K562 (cell line): ENCODE results near the gene ARID4B. TPM values are rescaled to one million over a fixed set of nuclear protein-coding genes. Genes with fewer than 3 reads are reported as not detected.

Source experiments
- MED1 ChIP-seq: sonication (generic); formaldehyde crosslinking; IDR thresholded peaks from 2 replicates; pipeline ENCODE4 v1.8.1; 2023; ENCODE audit warnings: missing genetic modification reagents, borderline replicate concordance
- PHB2 ChIP-seq: fragments of 450-650 bp; IDR thresholded peaks from 2 replicates; pipeline ENCODE4 v1.6.1; 2017; ENCODE audit warnings: low read depth
- REST ChIP-seq, 2 experiments: fragments of 450-650 bp; formaldehyde crosslinking in 1 of 2; IDR thresholded peaks; 2 replicates each; pipeline versions ENCODE4 v1.4.0 to v1.6.1; 2014 to 2020; ENCODE audit warnings: mild to moderate bottlenecking in 2 of 2, borderline replicate concordance in 1 of 2, low read depth in 1 of 2
- SRSF3 ChIP-seq: fragments of 200-400 bp; formaldehyde crosslinking; IDR thresholded peaks from 2 replicates; pipeline ENCODE4 v1.6.1; 2016; ENCODE audit warnings: mild to moderate bottlenecking, low read length, moderate library complexity; ENCODE audit not compliant: insufficient read depth
- TCFL5 ChIP-seq: fragments of 250-450 bp; sonication (Bioruptor Pico); conservative IDR thresholded peaks from 2 replicates; pipeline ENCODE4 v1.6.1; 2021; ENCODE audit warnings: mild to moderate bottlenecking, moderate library complexity, matching md5 sums
- ZNF583 ChIP-seq: fragments of 250-450 bp; sonication (Bioruptor Pico); IDR thresholded peaks from 2 replicates; pipeline ENCODE4 v1.4.0; 2020
- polyA plus RNA-seq, 8 experiments: library from polyadenylated mRNA; depleted of rRNA in 4 of 8; stranded (reverse) in 5 of 8; unstranded in 3 of 8; fragments of >200 nt; fragmentation: Nextera tagmentation in 2 of 8; fragmentation: Illumina TruSeq in 1 of 8; extraction: Ambion mirVana in 2 of 8; extraction: Trizol in 1 of 8; gene quantifications; 2 replicates each; pipeline versions ENCODE4 v1.2.1 to v1.2.3, GENCODE V29; 2011 to 2014; ENCODE audit warnings: inconsistent platforms in 1 of 8, missing spikeins in 1 of 8
- total RNA-seq, 7 experiments: library from RNA; depleted of rRNA in 6 of 7; stranded (reverse); fragments of >200 nt in 6 of 7; fragmentation: Illumina TruSeq in 2 of 7; extraction: Trizol in 2 of 7; gene quantifications; 2 replicates each; pipeline versions ENCODE4 v1.2.1 to v1.2.3, GENCODE V29; 2011 to 2021; ENCODE audit warnings: low replicate concordance in 1 of 7
- TF ChIP-seq, protein P1 (sequence below): fragments of 450-650 bp; IDR thresholded peaks from 2 replicates; pipeline ENCODE4 v1.6.1; 2016; ENCODE audit warnings: low read depth
- TF ChIP-seq, protein P2 (sequence below): sonication (generic); formaldehyde crosslinking; IDR thresholded peaks from 2 replicates; pipeline ENCODE4 v1.8.1; 2022; ENCODE audit warnings: missing genetic modification reagents

The ARID4B gene
- total and polyA plus RNA-seq, 9 of the 15 experiments (the other 6 are each of a cell fraction or from before 2014, with no cell fraction given), result 8.4 to 38.9 (median 18.5) TPM

GRCh38 chr1:235128456-235129328 lies 199.3 kb downstream of the ARID4B start, which contains the start of gene TOMM20 (continued):
- TF ChIP-seq, protein P1, sequence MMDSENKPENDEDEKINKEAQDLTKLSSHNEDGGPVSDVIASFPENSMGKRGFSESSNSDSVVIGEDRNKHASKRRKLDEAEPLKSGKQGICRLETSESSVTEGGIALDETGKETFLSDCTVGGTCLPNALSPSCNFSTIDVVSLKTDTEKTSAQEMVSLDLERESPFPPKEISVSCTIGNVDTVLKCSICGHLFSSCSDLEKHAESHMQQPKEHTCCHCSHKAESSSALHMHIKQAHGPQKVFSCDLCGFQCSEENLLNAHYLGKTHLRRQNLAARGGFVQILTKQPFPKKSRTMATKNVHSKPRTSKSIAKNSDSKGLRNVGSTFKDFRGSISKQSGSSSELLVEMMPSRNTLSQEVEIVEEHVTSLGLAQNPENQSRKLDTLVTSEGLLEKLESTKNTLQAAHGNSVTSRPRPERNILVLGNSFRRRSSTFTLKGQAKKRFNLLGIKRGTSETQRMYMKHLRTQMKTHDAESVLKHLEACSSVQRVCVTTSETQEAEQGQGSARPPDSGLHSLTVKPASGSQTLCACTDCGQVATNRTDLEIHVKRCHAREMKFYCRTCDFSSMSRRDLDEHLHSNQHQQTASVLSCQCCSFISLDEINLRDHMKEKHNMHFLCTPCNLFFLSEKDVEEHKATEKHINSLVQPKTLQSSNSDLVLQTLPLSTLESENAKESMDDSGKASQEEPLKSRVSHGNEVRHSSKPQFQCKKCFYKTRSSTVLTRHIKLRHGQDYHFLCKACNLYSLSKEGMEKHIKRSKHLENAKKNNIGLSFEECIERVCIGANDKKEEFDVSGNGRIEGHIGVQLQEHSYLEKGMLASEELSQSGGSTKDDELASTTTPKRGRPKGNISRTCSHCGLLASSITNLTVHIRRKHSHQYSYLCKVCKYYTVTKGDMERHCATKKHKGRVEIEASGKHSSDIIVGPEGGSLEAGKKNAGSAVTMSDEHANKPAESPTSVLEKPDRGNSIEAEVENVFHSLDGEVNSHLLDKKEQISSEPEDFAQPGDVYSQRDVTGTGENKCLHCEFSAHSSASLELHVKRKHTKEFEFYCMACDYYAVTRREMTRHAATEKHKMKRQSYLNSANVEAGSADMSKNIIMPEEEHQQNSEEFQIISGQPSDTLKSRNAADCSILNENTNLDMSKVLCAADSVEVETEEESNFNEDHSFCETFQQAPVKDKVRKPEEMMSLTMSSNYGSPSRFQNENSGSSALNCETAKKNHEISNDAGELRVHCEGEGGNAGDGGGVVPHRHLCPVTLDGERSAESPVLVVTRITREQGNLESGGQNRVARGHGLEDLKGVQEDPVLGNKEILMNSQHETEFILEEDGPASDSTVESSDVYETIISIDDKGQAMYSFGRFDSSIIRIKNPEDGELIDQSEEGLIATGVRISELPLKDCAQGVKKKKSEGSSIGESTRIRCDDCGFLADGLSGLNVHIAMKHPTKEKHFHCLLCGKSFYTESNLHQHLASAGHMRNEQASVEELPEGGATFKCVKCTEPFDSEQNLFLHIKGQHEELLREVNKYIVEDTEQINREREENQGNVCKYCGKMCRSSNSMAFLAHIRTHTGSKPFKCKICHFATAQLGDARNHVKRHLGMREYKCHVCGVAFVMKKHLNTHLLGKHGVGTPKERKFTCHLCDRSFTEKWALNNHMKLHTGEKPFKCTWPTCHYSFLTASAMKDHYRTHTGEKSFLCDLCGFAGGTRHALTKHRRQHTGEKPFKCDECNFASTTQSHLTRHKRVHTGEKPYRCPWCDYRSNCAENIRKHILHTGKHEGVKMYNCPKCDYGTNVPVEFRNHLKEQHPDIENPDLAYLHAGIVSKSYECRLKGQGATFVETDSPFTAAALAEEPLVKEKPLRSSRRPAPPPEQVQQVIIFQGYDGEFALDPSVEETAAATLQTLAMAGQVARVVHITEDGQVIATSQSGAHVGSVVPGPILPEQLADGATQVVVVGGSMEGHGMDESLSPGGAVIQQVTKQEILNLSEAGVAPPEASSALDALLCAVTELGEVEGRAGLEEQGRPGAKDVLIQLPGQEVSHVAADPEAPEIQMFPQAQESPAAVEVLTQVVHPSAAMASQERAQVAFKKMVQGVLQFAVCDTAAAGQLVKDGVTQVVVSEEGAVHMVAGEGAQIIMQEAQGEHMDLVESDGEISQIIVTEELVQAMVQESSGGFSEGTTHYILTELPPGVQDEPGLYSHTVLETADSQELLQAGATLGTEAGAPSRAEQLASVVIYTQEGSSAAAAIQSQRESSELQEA, result no peak
- TF ChIP-seq, protein P2, sequence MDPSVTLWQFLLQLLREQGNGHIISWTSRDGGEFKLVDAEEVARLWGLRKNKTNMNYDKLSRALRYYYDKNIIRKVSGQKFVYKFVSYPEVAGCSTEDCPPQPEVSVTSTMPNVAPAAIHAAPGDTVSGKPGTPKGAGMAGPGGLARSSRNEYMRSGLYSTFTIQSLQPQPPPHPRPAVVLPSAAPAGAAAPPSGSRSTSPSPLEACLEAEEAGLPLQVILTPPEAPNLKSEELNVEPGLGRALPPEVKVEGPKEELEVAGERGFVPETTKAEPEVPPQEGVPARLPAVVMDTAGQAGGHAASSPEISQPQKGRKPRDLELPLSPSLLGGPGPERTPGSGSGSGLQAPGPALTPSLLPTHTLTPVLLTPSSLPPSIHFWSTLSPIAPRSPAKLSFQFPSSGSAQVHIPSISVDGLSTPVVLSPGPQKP, result no peak
- peak; percentile 85 for TF ChIP-seq ZNF583 (CRISPR knock-in tag)
- peak; percentile 60 for TF ChIP-seq REST (IDR thresholded peaks at IDR 0.05; ENCODE audit: borderline replicate concordance)
- TF ChIP-seq REST (CRISPR knock-in tag; IDR thresholded peaks at IDR 0.05; ENCODE audit: low read depth), result peak; percentile 56; the same call in 1 of the 2 replicates
- TF ChIP-seq SRSF3, result peak; percentile 93; the same call in 1 of the 2 replicates
- 0 out of 2 replicates have a peak, but pooled peaks have one; percentile 5 for TF ChIP-seq TCFL5 (CRISPR knock-in tag)
- no peak for TF ChIP-seq MED1 (CRISPR knock-in tag)
- no peak for TF ChIP-seq PHB2
